IMR-90 (cell line): ENCODE results near the gene HIKESHI. TPM values are rescaled to one million over a fixed set of nuclear protein-coding genes. Genes with fewer than 3 reads are reported as not detected.
"Not testable (repeated sequence)": the region's sequence is repeated elsewhere in the genome, so short reads cannot be mapped to it uniquely, and the experiment has no call there.

Experiments used
- ATAC-seq: fragments of 200-7000 bp; cut with Tn5 transposase; 2 replicates; pipeline ENCODE4 v1.9.1; 2020; ENCODE audit warnings: low read depth, mild to moderate bottlenecking, moderate library complexity
- BruUV-seq: library from RNA; stranded (reverse); fragments of 400-500 nt; replicated peaks from 2 replicates; lab custom pipeline; 2021; lab: Mats Ljungman, UMichigan
- CTCF ChIA-PET: fragments of 300-600 bp; formaldehyde crosslinking; extraction: SDS; loops from one replicate; lab custom pipeline; 2021; ENCODE audit warnings: antibody characterized with exemption; lab: Yijun Ruan, JAX
- POLR2A ChIA-PET: fragments of 300-600 bp; sonication (Branson Sonifier 250); formaldehyde crosslinking; loops from one replicate; lab custom pipeline; 2022; ENCODE audit warnings: antibody characterized with exemption; ENCODE audit not compliant: unreplicated experiment; lab: Charles Lee
- DNase-seq: peaks from one replicate; pipeline ENCODE4 v3.0.0; 2013
- H2AFZ ChIP-seq: replicated peaks from 2 replicates; pipeline ENCODE3; 2013; ENCODE audit warnings: low read length, mild to moderate bottlenecking; ENCODE audit not compliant: poor library complexity
- H2AK5ac ChIP-seq: 2 replicates; pipeline ENCODE4 v1.6.1; 2013; ENCODE audit warnings: low read depth, low read length, inconsistent platforms
- H2AK9ac ChIP-seq: replicated peaks from 2 replicates; pipeline ENCODE3; 2013; ENCODE audit warnings: mild to moderate bottlenecking, low read depth, low read length, moderate library complexity; ENCODE audit not compliant: poor library complexity
- H2BK120ac ChIP-seq: 2 replicates; pipeline ENCODE4 v1.6.1; 2013; ENCODE audit warnings: low read depth, low read length, inconsistent platforms
- H2BK15ac ChIP-seq: 3 replicates; pipeline ENCODE4 v1.6.1; 2013; ENCODE audit warnings: low read depth, low read length, inconsistent platforms
- H2BK20ac ChIP-seq: 2 replicates; pipeline ENCODE4 v1.6.1; 2013; ENCODE audit warnings: low read depth, mild to moderate bottlenecking, inconsistent platforms, low read length, moderate library complexity
- H2BK5ac ChIP-seq: 2 replicates; pipeline ENCODE4 v1.6.1; 2013; ENCODE audit warnings: mild to moderate bottlenecking, low read depth, low read length, inconsistent platforms; ENCODE audit not compliant: poor library complexity, severe bottlenecking
- H3K14ac ChIP-seq: replicated peaks from 2 replicates; pipeline ENCODE4 v1.6.1; 2013; ENCODE audit warnings: low read depth, low read length, inconsistent platforms
- H3K18ac ChIP-seq: 2 replicates; pipeline ENCODE4 v1.6.1; 2013; ENCODE audit warnings: low read depth, low read length, control low read depth
- H3K23ac ChIP-seq: 2 replicates; pipeline ENCODE4 v1.6.1; 2013; ENCODE audit warnings: low read depth, low read length, inconsistent platforms
- H3K27ac ChIP-seq: 2 replicates; pipeline ENCODE4 v1.5.1; 2013; ENCODE audit warnings: mild to moderate bottlenecking, control low read depth, low read length; ENCODE audit not compliant: insufficient read depth
- H3K27me3 ChIP-seq: 2 replicates; pipeline ENCODE4 v1.6.1; 2013; ENCODE audit warnings: low read length; ENCODE audit not compliant: control insufficient read depth, insufficient read depth
- H3K36me3 ChIP-seq: 2 replicates; pipeline ENCODE4 v1.6.1; 2013; ENCODE audit warnings: low read length, mixed read lengths; ENCODE audit not compliant: control insufficient read depth, insufficient read depth
- H3K4ac ChIP-seq: 2 replicates; pipeline ENCODE4 v1.6.1; 2013; ENCODE audit warnings: low read depth, low read length, inconsistent platforms
- H3K4me1 ChIP-seq: 2 replicates; pipeline ENCODE4 v1.6.1; 2013; ENCODE audit warnings: low read length, mixed read lengths; ENCODE audit not compliant: control insufficient read depth, insufficient read depth
- H3K4me2 ChIP-seq: 2 replicates; pipeline ENCODE4 v1.6.1; 2013; ENCODE audit warnings: low read depth, mild to moderate bottlenecking, control low read depth, low read length, moderate library complexity
- H3K4me3 ChIP-seq: 2 replicates; pipeline ENCODE4 v1.5.1; 2013; ENCODE audit warnings: low read depth, mild to moderate bottlenecking, control low read depth, low read length, moderate library complexity; ENCODE audit not compliant: insufficient read depth
- H3K56ac ChIP-seq: 2 replicates; pipeline ENCODE4 v1.6.1; 2013; ENCODE audit warnings: low read length, inconsistent platforms; ENCODE audit not compliant: insufficient read depth; ENCODE audit errors: extremely low read depth
- H3K79me1 ChIP-seq, 2 experiments: 2 replicates each; pipeline ENCODE4 v1.6.1; 2013; ENCODE audit warnings: low read length in 2 of 2, inconsistent platforms in 1 of 2, low read depth in 1 of 2
- H3K9ac ChIP-seq: 2 replicates; pipeline ENCODE4 v1.6.1; 2013; ENCODE audit warnings: low read depth, low read length, control low read depth
- H3K9me1 ChIP-seq: 2 replicates; pipeline ENCODE4 v1.6.1; 2013; ENCODE audit warnings: low read length, inconsistent platforms; ENCODE audit not compliant: insufficient read depth
- H3K9me3 ChIP-seq: 2 replicates; pipeline ENCODE4 v1.6.1; 2013; ENCODE audit warnings: low read length; ENCODE audit not compliant: control insufficient read depth, insufficient read depth
- H4K20me1 ChIP-seq: 2 replicates; pipeline ENCODE4 v1.6.1; 2013; ENCODE audit warnings: low read length, inconsistent platforms; ENCODE audit not compliant: insufficient read depth
- H4K5ac ChIP-seq: 2 replicates; pipeline ENCODE4 v1.6.1; 2013; ENCODE audit warnings: mild to moderate bottlenecking, low read depth, low read length, control low read depth
- H4K8ac ChIP-seq, 2 experiments: 2 replicates each; pipeline ENCODE4 v1.6.1; 2013; ENCODE audit warnings: low read depth in 2 of 2, low read length in 2 of 2, control low read depth in 1 of 2, inconsistent platforms in 1 of 2
- H4K91ac ChIP-seq: 2 replicates; pipeline ENCODE4 v1.6.1; 2013; ENCODE audit warnings: low read depth, low read length, inconsistent platforms; ENCODE audit not compliant: insufficient read depth
- WGBS, 2 experiments: methylation state at CpG; one replicate each; pipeline versions ENCODE4 v1.1.5 to v1.1.7; 2013; ENCODE audit warnings: missing lambda C conversion rate in 2 of 2; ENCODE audit not compliant: insufficient read length in 1 of 2; ENCODE audit errors: extremely low coverage in 2 of 2; 5-methylcytosine and 5-hydroxymethylcytosine counted together
- dilution Hi-C: fragments of 300-500 bp; cut with HindIII; formaldehyde crosslinking; loops from one replicate; pipeline ENCODE4 v1.14.3; 2018; ENCODE audit warnings: low sequenced_read_pairs; ENCODE audit not compliant: unreplicated experiment
- in situ Hi-C: fragments of 300-500 bp; cut with MboI; formaldehyde crosslinking; loops from 3 replicates; pipeline ENCODE4 v1.14.3; 2019; ENCODE audit warnings: low sequenced_read_pairs, inconsistent platforms, mixed read lengths
- intact Hi-C: fragments of 100-400 bp; cut with micrococcal nuclease; formaldehyde crosslinking; loops from 2 replicates; pipeline ENCODE4 v1.10.0; 2022
- polyA plus RNA-seq, 3 experiments: library from polyadenylated mRNA; depleted of rRNA; stranded (reverse); fragments of >200 nt; gene quantifications; 2 replicates each; pipeline ENCODE4 v1.2.3, GENCODE V29; 2012; ENCODE audit warnings: low replicate concordance in 1 of 3
- total RNA-seq: library from RNA; depleted of rRNA; stranded (reverse); fragments of >200 nt; gene quantifications from 2 replicates; pipeline ENCODE4 v1.2.3, GENCODE V29; 2012

The HIKESHI gene
- total and polyA plus RNA-seq, 2 of the 4 experiments (the other 2 are of a cell fraction), result 49.4 to 73.5 TPM

GRCh38 chr11:86308710-86309109 lies 6.7 kb downstream of the HIKESHI start:
- H3K4me3 ChIP-seq, H3K27me3 ChIP-seq: not testable (repeated sequence)

More at GRCh38 chr11:86308710-86309109, 6.7 kb downstream of the HIKESHI start:
- no CpG with 5 or more reads among the region's 4 CpGs for WGBS, 2 experiments
- H3K9me1 ChIP-seq, dilution Hi-C loops, H3K4me2 ChIP-seq, H3K27ac ChIP-seq, H2BK20ac ChIP-seq, intact Hi-C loops, H3K14ac ChIP-seq, H3K56ac ChIP-seq, H2BK15ac ChIP-seq, H2AFZ ChIP-seq, H3K23ac ChIP-seq, H2AK9ac ChIP-seq, H3K4me1 ChIP-seq, H2BK5ac ChIP-seq, H4K8ac ChIP-seq, CTCF ChIA-PET, H3K9me3 ChIP-seq, H3K18ac ChIP-seq, POLR2A ChIA-PET, BruUV-seq, H4K91ac ChIP-seq, DNase-seq, H3K4ac ChIP-seq, H2BK120ac ChIP-seq, ATAC-seq, H2AK5ac ChIP-seq, H3K36me3 ChIP-seq, H4K20me1 ChIP-seq, H3K9ac ChIP-seq, H4K5ac ChIP-seq, in situ Hi-C loops: not testable (repeated sequence)
- H3K79me1 ChIP-seq, result peaks cover 11 to 26% of the 10 kb centered on the region in 2 experiments
